HCT116 (cell line): ENCODE data around the gene IQCM. TPM values are rescaled to one million over a fixed set of nuclear protein-coding genes. Genes with fewer than 3 reads are reported as not detected.

Experiments
- ATAC-seq: fragments of 200-7000 bp; cut with Tn5 transposase; 2 replicates; pipeline ENCODE4 v1.9.1; 2020; ENCODE audit warnings: mild to moderate bottlenecking, moderate library complexity
- BruUV-seq: library from RNA; stranded (reverse); fragments of 400-500 nt; replicated peaks from 2 replicates; lab custom pipeline; 2021; lab: Mats Ljungman, UMichigan
- CTCF ChIA-PET: fragments of 300-600 bp; sonication (Branson Sonifier 250); formaldehyde crosslinking; loops from one replicate; lab custom pipeline; 2021; ENCODE audit warnings: antibody characterized with exemption; lab: Charles Lee
- POLR2A ChIA-PET: fragments of 300-600, 350-600 bp; sonication (Branson Sonifier 250); formaldehyde crosslinking; loops from one replicate; lab custom pipeline; 2021; ENCODE audit warnings: antibody characterized with exemption; lab: Charles Lee
- RAD21 ChIA-PET, 2 experiments: fragments of 300-600 bp; sonication (Branson Sonifier 250); formaldehyde crosslinking; loops; one replicate each; lab custom pipeline; 2023; ENCODE audit warnings: low total read pairs in 2 of 2; ENCODE audit not compliant: uncharacterized antibody in 2 of 2, unreplicated experiment in 2 of 2, low non-redundant PET in 1 of 2; lab: Charles Lee
- DNase-seq: peaks from one replicate; pipeline ENCODE4 v3.0.0-alpha.2; 2010; ENCODE audit warnings: low read depth, low spot score
- H2AFZ ChIP-seq: fragments of 200-600 bp; shearing (Covaris generic), sonication (generic); 2 replicates; pipeline ENCODE4 v1.6.1; 2017; ENCODE audit warnings: low read depth, mixed run types, mixed read lengths, antibody characterized with exemption, low read length; ENCODE audit not compliant: poor library complexity, severe bottlenecking
- H3K27ac ChIP-seq: 2 replicates; pipeline ENCODE4 v1.5.1; 2012; ENCODE audit warnings: low read depth, low read length
- H3K27me3 ChIP-seq: fragments of 200-600 bp; sonication (generic); 2 replicates; pipeline ENCODE4 v1.6.1; 2016; ENCODE audit warnings: mixed run types, low read length, mixed read lengths; ENCODE audit not compliant: insufficient read depth
- H3K36me3 ChIP-seq, 2 experiments: fragments of 200-500 bp in 1 of 2; fragments of 200-600 bp in 1 of 2; sonication (Bioruptor generic) in 1 of 2; sonication (generic) in 1 of 2; 2 replicates each; pipeline versions ENCODE4 v1.5.1 to v1.6.1; 2014 to 2016; ENCODE audit warnings: low read length in 2 of 2, inconsistent platforms in 1 of 2, mixed read lengths in 1 of 2, mixed run types in 1 of 2; ENCODE audit not compliant: insufficient read depth in 2 of 2, control insufficient read depth in 1 of 2
- H3K4me1 ChIP-seq, 2 experiments: fragments of 200-600 bp in 1 of 2; sonication (generic) in 1 of 2; 2 replicates each; pipeline versions ENCODE4 v1.5.1 to v1.6.1; 2012 to 2017; ENCODE audit warnings: low read length in 2 of 2, inconsistent platforms in 1 of 2, mild to moderate bottlenecking in 1 of 2, mixed read lengths in 1 of 2, mixed run types in 1 of 2, moderate library complexity in 1 of 2; ENCODE audit not compliant: insufficient read depth in 2 of 2, control insufficient read depth in 1 of 2
- H3K4me2 ChIP-seq: fragments of 200-600 bp; sonication (generic); 2 replicates; pipeline ENCODE4 v1.6.1; 2017; ENCODE audit warnings: mixed run types, low read length, mixed read lengths
- H3K4me3 ChIP-seq, 2 experiments: fragments of 200-600 bp in 1 of 2; sonication (generic) in 1 of 2; replicated peaks in 1 of 2; 2 replicates each; pipeline ENCODE4 v1.5.1; 2011 to 2016; ENCODE audit warnings: low read length in 2 of 2, control low read depth in 1 of 2, low read depth in 1 of 2, mild to moderate bottlenecking in 1 of 2, mixed read lengths in 1 of 2, mixed run types in 1 of 2
- H3K79me2 ChIP-seq: fragments of 200-600 bp; sonication (generic); 2 replicates; pipeline ENCODE4 v1.6.1; 2017; ENCODE audit warnings: mild to moderate bottlenecking, mixed run types, low read length, moderate library complexity, mixed read lengths; ENCODE audit not compliant: insufficient read depth
- H3K9ac ChIP-seq: fragments of 200-600 bp; sonication (generic); 2 replicates; pipeline ENCODE4 v1.6.1; 2016; ENCODE audit warnings: low read length, mixed read lengths
- H3K9me2 ChIP-seq: fragments of 200-600 bp; sonication (generic), shearing (Covaris generic); 2 replicates; pipeline ENCODE4 v1.6.1; 2017; ENCODE audit warnings: mixed run types, mild to moderate bottlenecking, moderate library complexity; ENCODE audit not compliant: insufficient read depth
- H3K9me3 ChIP-seq, 2 experiments: fragments of 200-500 bp in 1 of 2; fragments of 200-600 bp in 1 of 2; sonication (Bioruptor generic) in 1 of 2; sonication (generic) in 1 of 2; 2 replicates each; pipeline ENCODE4 v1.6.1; 2014 to 2017; ENCODE audit warnings: low read length in 2 of 2, mixed read lengths in 2 of 2, inconsistent platforms in 1 of 2, low read depth in 1 of 2, mild to moderate bottlenecking in 1 of 2, mixed run types in 1 of 2, moderate library complexity in 1 of 2; ENCODE audit not compliant: control insufficient read depth in 1 of 2, insufficient read depth in 1 of 2
- H4K20me1 ChIP-seq: fragments of 200-600 bp; sonication (generic), shearing (Covaris generic); 2 replicates; pipeline ENCODE4 v1.6.1; 2017; ENCODE audit warnings: mixed run types, mild to moderate bottlenecking, moderate library complexity; ENCODE audit not compliant: insufficient read depth
- CEBPB ChIP-seq: IDR thresholded peaks from 2 replicates; pipeline ENCODE4 v1.6.1; 2012; ENCODE audit warnings: low read depth
- EGR1 ChIP-seq: IDR thresholded peaks from 2 replicates; pipeline ENCODE4 v1.6.1; 2012; ENCODE audit warnings: low read depth
- ELF1 ChIP-seq: IDR thresholded peaks from 2 replicates; pipeline ENCODE4 v1.6.1; 2012; ENCODE audit warnings: low read depth, borderline replicate concordance
- EZH2phosphoT487 ChIP-seq: fragments of 200-600 bp; IDR thresholded peaks from 2 replicates; pipeline ENCODE4 v1.6.1; 2018; ENCODE audit warnings: antibody characterized with exemption, borderline replicate concordance
- FOSL1 ChIP-seq: IDR thresholded peaks from 2 replicates; pipeline ENCODE4 v1.6.1; 2012; ENCODE audit warnings: low read depth
- JUND ChIP-seq: IDR thresholded peaks from 2 replicates; pipeline ENCODE4 v1.6.1; 2012
- POLR2AphosphoS5 ChIP-seq: IDR thresholded peaks from 2 replicates; pipeline ENCODE4 v1.6.1; 2011; ENCODE audit warnings: mild to moderate bottlenecking, low read depth, low read length, moderate library complexity
- SP1 ChIP-seq: IDR thresholded peaks from 2 replicates; pipeline ENCODE4 v1.6.1; 2012; ENCODE audit warnings: low read depth
- TCF7L2 ChIP-seq: IDR thresholded peaks from 2 replicates; pipeline ENCODE4 v1.7.0; 2011; ENCODE audit warnings: borderline replicate concordance, inconsistent platforms; ENCODE audit not compliant: insufficient read depth, insufficient read length; ENCODE audit errors: extremely low read depth
- ZFX ChIP-seq: fragments of 450-650 bp; IDR thresholded peaks from 2 replicates; pipeline ENCODE4 v1.6.1; 2017
- intact Hi-C: fragments of 100-400 bp; cut with micrococcal nuclease; formaldehyde crosslinking; loops from 2 replicates; pipeline ENCODE4 v1.10.0; 2022
- total RNA-seq: library from RNA; stranded (reverse); gene quantifications from one replicate; pipeline ENCODE4 v1.2.1, GENCODE V29; 2021; ENCODE audit not compliant: unreplicated experiment
- TF ChIP-seq, protein P1 (sequence below): IDR thresholded peaks from 2 replicates; pipeline ENCODE4 v1.6.1; 2012
- TF ChIP-seq, protein P2 (sequence below): IDR thresholded peaks from 2 replicates; pipeline ENCODE4 v1.6.1; 2012; ENCODE audit warnings: low read depth
- TF ChIP-seq, protein P3 (sequence below), 3 experiments: fragments of 200-600 bp in 1 of 3; sonication (generic) in 1 of 3; IDR thresholded peaks in 2 of 3; conservative IDR thresholded peaks in 1 of 3; 2 replicates each; pipeline ENCODE4 v1.5.1; 2012 to 2017; ENCODE audit warnings: low read depth in 2 of 3, low read length in 2 of 3, antibody characterized with exemption in 1 of 3, borderline replicate concordance in 1 of 3, control low read depth in 1 of 3, mild to moderate bottlenecking in 1 of 3, mixed read lengths in 1 of 3, mixed run types in 1 of 3, moderate library complexity in 1 of 3; ENCODE audit not compliant: insufficient read depth in 1 of 3

Gene IQCM
- total RNA-seq, 1 experiment from 2014 or later = 0.20 TPM

DNA sequence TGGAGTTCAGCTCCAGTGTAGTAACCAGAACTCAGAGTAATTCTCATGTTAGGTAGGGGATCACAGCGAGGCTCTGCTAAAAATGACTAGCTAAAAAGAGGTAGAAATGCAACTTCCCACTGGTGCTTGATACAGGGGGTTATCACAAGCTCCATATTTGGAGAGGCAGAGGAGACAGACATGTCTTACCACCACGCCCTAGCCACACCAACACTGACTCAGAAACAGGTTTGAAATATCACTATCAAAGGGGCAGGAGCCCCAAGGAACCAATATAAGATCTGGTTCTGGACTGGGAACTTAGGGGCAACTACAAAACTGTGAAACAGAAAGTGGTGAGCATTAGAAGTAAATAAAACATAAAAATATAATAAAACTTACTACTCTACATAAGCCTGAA, 62.9 kb downstream of the IQCM start:
- CTCF ChIA-PET = no interaction called here

GRCh38 chr4:149751174-149751573, 64.5 kb downstream of the IQCM start:
- intact Hi-C loops = no loop called here
- BruUV-seq = no TSS peak
- CTCF ChIA-PET = no interaction called here
- Histone ChIP-seq H2AFZ (no peak overlapping the region), H4K20me1 (no peaks in the 10 kb centered on the region), H3K27me3 (no peaks in the 10 kb centered on the region), H3K27ac (no peak overlapping the region), H3K79me2 (no peaks in the 10 kb centered on the region), H3K9ac (no peak overlapping the region), H3K9me2 (no peaks in the 10 kb centered on the region), H3K4me2 (no peak overlapping the region), H3K4me1 (peaks cover 0 to 4% of the 10 kb centered on the region in 2 experiments; a peak in 1 of 4 replicates), H3K4me3 (no peak overlapping the region), H3K36me3 (no peaks in the 10 kb centered on the region), H3K9me3 (no peaks in the 10 kb centered on the region)
- RAD21 ChIA-PET = no interaction called here
- ATAC-seq (no peak), DNase-seq (no peak)
- POLR2A ChIA-PET = no interaction called here
- TF ChIP-seq FOSL1 (no peak), POLR2AphosphoS5 (no peak), EGR1 (no peak), TCF7L2 (no peak), CEBPB (no peak), ZFX (no peak), SP1 (no peak), EZH2phosphoT487 (no peak), ELF1 (no peak)
- TF ChIP-seq, protein P1, sequence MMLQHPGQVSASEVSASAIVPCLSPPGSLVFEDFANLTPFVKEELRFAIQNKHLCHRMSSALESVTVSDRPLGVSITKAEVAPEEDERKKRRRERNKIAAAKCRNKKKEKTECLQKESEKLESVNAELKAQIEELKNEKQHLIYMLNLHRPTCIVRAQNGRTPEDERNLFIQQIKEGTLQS = no peak
- TF ChIP-seq, protein P2, sequence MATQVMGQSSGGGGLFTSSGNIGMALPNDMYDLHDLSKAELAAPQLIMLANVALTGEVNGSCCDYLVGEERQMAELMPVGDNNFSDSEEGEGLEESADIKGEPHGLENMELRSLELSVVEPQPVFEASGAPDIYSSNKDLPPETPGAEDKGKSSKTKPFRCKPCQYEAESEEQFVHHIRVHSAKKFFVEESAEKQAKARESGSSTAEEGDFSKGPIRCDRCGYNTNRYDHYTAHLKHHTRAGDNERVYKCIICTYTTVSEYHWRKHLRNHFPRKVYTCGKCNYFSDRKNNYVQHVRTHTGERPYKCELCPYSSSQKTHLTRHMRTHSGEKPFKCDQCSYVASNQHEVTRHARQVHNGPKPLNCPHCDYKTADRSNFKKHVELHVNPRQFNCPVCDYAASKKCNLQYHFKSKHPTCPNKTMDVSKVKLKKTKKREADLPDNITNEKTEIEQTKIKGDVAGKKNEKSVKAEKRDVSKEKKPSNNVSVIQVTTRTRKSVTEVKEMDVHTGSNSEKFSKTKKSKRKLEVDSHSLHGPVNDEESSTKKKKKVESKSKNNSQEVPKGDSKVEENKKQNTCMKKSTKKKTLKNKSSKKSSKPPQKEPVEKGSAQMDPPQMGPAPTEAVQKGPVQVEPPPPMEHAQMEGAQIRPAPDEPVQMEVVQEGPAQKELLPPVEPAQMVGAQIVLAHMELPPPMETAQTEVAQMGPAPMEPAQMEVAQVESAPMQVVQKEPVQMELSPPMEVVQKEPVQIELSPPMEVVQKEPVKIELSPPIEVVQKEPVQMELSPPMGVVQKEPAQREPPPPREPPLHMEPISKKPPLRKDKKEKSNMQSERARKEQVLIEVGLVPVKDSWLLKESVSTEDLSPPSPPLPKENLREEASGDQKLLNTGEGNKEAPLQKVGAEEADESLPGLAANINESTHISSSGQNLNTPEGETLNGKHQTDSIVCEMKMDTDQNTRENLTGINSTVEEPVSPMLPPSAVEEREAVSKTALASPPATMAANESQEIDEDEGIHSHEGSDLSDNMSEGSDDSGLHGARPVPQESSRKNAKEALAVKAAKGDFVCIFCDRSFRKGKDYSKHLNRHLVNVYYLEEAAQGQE = no peak

More for the DNA sequence above, 62.9 kb downstream of the IQCM start:
- Histone ChIP-seq H3K4me3 (no peak overlapping the region), H3K9me3 (no peaks in the 10 kb centered on the region), H3K4me2 (no peak overlapping the region), H2AFZ (no peak overlapping the region), H4K20me1 (no peaks in the 10 kb centered on the region), H3K27me3 (no peaks in the 10 kb centered on the region), H3K36me3 (no peaks in the 10 kb centered on the region), H3K4me1 (peaks cover 0 to 4% of the 10 kb centered on the region in 2 experiments; a peak in 1 of 4 replicates), H3K9me2 (no peaks in the 10 kb centered on the region)
- BruUV-seq = no TSS peak
- RAD21 ChIA-PET = no interaction called here
- DNase-seq = no peak
- TF ChIP-seq POLR2AphosphoS5 = no peak
- TF ChIP-seq, protein P3, sequence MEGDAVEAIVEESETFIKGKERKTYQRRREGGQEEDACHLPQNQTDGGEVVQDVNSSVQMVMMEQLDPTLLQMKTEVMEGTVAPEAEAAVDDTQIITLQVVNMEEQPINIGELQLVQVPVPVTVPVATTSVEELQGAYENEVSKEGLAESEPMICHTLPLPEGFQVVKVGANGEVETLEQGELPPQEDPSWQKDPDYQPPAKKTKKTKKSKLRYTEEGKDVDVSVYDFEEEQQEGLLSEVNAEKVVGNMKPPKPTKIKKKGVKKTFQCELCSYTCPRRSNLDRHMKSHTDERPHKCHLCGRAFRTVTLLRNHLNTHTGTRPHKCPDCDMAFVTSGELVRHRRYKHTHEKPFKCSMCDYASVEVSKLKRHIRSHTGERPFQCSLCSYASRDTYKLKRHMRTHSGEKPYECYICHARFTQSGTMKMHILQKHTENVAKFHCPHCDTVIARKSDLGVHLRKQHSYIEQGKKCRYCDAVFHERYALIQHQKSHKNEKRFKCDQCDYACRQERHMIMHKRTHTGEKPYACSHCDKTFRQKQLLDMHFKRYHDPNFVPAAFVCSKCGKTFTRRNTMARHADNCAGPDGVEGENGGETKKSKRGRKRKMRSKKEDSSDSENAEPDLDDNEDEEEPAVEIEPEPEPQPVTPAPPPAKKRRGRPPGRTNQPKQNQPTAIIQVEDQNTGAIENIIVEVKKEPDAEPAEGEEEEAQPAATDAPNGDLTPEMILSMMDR (IDR thresholded peaks at IDR 0.05 in 2 of 3, conservative IDR thresholded peaks at IDR 0.05 in 1 of 3; ENCODE audit: borderline replicate concordance in 1 of 3, insufficient read depth in 1 of 3, low read depth in 2 of 3, low read length in 2 of 3) = no peak
- no peak for TF ChIP-seq JUND
- TF ChIP-seq, all 23 proteins: peak for 0
- Histone ChIP-seq H3K9ac (no peak overlapping the region), H3K79me2 (no peaks in the 10 kb centered on the region), H3K27ac (no peak overlapping the region)
- POLR2A ChIA-PET = no interaction called here
- no peak for ATAC-seq
- intact Hi-C loops = no loop called here
